Adipose tissue (tissue), 3 donors: ENCODE data around the gene DGKH. TPM values are rescaled to one million over a fixed set of nuclear protein-coding genes. Genes with fewer than 3 reads are reported as not detected.

ENCODE experiments used
- H3K27ac ChIP-seq: one replicate; pipeline ENCODE4 v1.5.1; 2013; ENCODE audit warnings: low read depth, low read length
- WGBS, 3 donors: extraction: QIAGEN DNeasy Blood & Tissue Kit; methylation state at CpG; one replicate each; pipeline ENCODE4 v1.1.7; 2013; 5-methylcytosine and 5-hydroxymethylcytosine counted together
- polyA plus RNA-seq, 3 donors: library from polyadenylated mRNA; stranded (reverse); fragments of 200-250 nt; gene quantifications; one replicate each; pipeline ENCODE4 v1.2.3, GENCODE V29; 2013
- donor health status: healthy with polysubstance abuse.
- donor health status: Bipolar disorder and iron deficiency.
- donor health status: healthy.

Gene DGKH, protein sequence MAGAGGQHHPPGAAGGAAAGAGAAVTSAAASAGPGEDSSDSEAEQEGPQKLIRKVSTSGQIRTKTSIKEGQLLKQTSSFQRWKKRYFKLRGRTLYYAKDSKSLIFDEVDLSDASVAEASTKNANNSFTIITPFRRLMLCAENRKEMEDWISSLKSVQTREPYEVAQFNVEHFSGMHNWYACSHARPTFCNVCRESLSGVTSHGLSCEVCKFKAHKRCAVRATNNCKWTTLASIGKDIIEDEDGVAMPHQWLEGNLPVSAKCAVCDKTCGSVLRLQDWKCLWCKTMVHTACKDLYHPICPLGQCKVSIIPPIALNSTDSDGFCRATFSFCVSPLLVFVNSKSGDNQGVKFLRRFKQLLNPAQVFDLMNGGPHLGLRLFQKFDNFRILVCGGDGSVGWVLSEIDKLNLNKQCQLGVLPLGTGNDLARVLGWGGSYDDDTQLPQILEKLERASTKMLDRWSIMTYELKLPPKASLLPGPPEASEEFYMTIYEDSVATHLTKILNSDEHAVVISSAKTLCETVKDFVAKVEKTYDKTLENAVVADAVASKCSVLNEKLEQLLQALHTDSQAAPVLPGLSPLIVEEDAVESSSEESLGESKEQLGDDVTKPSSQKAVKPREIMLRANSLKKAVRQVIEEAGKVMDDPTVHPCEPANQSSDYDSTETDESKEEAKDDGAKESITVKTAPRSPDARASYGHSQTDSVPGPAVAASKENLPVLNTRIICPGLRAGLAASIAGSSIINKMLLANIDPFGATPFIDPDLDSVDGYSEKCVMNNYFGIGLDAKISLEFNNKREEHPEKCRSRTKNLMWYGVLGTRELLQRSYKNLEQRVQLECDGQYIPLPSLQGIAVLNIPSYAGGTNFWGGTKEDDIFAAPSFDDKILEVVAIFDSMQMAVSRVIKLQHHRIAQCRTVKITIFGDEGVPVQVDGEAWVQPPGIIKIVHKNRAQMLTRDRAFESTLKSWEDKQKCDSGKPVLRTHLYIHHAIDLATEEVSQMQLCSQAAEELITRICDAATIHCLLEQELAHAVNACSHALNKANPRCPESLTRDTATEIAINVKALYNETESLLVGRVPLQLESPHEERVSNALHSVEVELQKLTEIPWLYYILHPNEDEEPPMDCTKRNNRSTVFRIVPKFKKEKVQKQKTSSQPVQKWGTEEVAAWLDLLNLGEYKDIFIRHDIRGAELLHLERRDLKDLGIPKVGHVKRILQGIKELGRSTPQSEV
- 1 to 10 TPM in 2 of 3 donors, under 1 TPM in 1; 0.47 to 1.7 (median 1.4) TPM for polyA plus RNA-seq

DNA sequence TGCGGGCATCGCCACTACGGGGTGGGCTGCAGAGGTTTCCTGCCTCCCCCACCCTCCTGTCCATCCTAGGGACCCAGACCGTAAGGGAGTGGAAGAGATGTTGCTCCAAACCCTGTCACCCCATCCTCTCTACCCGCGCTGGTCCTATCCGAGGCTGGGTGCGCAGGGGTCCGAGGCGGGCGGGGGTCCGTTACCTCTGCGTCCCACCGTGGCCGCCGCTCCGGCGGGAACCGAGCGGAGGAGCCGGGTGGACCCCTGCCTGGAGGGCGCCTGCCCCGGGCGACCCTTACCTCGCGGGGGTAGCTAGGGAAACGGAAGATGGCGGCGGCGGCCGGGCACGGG is at the start of gene DGKH:
Gene DGKH (plus strand): TSS at position 307 of the 342 bp plus-strand sequence. CDS start 126 bp downstream, outside the sequence.
- WGBS, 3 donors: 0 to 1% (median 1%) methylated on average over 23 to 32 of the region's 32 CpGs
- no peak within 1 kb of the TSS for H3K27ac ChIP-seq

DNA sequence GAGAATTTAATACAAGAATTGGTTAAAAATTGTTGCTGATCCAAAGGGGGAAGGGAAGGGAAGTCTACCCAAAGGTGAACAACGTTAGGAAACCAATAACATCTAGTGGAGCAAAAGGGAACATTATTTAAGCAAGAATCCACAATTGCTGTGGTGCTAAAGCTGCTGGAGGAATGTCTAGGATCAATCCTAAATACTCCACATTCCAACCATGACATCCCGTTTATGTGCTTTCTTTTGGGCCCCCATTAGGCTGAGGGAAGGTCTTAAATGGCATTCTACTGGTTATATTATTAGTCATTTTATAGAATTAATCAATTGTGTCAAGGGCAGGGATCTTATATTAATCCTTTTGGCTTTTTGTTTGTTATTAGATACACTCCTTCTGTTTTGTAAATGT is 47.6 kb upstream of the DGKH start:
- no peak overlapping the region for H3K27ac ChIP-seq
- WGBS, 3 donors: 54 to 59% (median 58%) methylated on average over 2 of the region's 2 CpGs

DNA sequence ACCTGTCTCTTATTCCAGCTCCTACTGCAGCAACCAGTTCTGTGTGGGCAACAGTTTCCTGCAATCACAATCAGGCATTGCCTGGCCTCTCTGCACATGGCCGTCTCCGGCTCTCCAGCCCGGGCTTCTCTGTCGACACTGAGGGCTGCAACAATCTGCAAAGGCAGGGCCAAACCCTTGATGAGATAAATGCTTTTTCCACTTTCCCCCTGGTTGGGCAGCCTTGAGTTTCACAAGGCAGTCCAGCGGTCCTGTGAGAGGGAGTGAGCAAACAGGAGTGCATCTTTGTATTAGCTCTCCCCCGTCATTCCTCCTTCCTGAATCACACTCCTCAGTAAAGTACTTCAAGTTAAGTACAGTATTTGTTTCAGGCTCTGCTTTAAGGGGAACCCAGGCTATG is 46.9 kb upstream of the DGKH start:
- 34 to 54% (median 52%) methylated on average over 6 of the region's 6 CpGs for WGBS, 3 donors
- H3K27ac ChIP-seq: no peak overlapping the region

DNA sequence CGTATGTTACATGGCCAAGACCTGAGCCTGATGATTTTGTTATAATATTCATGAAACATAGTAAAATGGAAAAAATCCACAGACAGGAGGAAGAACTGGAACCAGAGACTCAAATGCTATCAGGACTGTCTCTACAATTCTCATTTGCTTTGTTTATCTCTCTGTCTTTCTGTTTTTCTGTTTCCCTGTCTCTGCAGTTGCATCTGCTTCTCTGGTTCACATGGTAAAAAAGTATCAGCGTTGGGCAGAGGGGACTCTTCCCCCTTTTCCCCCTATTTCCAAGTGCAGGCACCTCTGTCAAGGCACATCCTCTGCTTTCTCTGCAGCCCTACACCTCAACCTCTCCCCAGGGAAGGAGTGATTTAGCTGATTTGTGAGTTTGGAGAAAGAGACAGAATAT is 46.4 kb upstream of the DGKH start:
- no peak overlapping the region for H3K27ac ChIP-seq
- WGBS, 3 donors: 63 to 83% (median 68%) methylated on average over 2 of the region's 2 CpGs

DNA sequence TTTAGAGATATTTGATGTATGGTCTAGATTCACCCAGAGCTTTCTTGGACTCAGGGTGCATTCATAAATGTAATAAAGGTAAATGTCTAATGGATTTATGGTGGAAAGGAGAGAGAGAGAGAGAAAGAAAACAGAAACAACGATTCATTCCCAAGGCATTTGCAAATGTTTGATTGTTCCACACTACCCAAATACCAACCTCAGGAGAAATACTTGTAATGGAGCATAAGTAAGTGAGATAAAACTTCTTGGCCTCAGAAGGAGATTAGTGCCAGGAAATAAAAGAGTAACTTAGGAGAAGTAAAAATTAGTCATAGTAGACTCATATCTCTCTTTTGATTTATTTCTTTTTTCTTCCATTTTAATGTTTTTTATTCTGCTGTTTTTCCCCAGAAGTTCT is 40.6 kb upstream of the DGKH start:
- WGBS, 3 donors: 50 to 55% (median 51%) methylated on average over 1 of the region's 1 CpG

DNA sequence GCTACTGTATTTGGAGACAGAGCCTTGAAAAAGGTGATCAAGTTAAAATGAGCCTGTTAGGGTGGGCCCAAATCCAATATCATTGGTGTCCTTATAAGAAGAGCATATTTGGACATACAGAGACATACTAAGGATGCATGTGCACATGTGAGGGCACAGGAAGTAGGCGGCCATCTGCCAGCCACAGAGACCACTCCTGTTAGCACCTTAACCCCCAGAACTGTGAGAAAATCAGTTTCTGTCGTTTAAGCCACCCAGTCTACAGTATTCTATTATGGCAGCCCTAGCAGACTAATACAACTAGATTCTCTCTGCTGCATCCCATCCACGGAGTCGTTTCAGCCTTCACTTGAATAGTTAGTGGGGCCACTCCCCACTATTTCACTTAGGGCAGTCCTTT is 39.4 kb upstream of the DGKH start:
- H3K27ac ChIP-seq: no peak overlapping the region
- 90 to 95% (median 92%) methylated on average over 4 of the region's 4 CpGs for WGBS, 3 donors

More for the DNA sequence above, 40.6 kb upstream of the DGKH start:
- no peak overlapping the region for H3K27ac ChIP-seq

DNA sequence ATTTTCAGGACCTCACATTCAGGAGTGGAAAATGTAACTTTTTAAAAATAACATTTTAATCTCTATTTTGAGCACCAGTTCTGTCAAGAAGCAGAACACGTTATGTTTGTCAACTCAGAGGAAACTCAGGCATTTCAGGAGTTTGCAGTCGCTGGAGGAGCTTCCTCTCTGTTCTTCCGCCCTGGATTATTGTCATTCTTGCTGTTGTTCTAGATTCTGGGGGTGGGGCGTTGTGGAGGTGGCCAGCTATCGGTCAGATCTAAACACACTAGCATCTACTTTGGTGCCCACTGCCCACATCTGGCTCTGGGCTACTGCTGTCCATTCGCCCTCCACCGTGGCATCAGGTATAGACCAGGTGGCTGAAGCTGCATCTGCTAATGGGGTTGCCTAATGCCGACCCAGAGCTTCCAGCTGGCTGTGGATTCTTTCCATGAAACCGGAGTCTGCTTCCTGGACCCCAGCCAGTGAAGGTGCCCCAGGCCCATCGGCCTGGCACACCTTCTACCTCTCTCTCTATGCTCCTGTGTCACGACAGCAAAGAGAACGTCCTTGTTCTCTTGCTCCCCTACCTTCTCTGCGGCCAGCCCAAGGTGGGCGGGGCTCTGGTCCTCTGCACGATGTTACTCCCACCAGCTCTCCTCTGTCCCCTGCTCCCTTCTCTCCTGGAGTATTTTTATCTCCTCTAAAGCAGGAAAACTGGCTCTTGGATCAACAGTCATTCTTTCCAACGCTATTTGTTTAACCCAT is 36.7 kb upstream of the DGKH start:
- H3K27ac ChIP-seq: no peak overlapping the region
- WGBS, 3 donors: 37 to 49% (median 48%) methylated on average over 16 of the region's 16 CpGs

DNA sequence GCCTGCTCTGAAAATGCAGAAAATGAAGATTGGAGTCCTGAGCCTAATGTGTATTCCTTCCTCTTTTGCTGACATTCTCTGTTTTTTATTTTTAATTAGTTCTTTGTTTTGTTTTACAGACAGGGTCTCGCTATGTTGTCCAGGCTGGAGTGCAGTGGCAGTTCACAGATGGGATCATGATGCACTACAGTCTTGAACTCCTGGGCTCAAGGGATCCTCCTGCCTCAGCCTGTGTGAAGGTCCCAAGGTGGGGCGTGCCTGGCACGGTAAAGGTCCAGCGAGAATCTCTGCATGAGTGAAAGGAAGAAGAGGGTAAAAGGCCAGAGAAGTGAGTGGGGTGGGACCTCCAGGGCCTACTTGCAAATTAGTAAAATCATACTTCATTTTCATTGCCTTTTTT is 34.3 kb upstream of the DGKH start:
- WGBS, 3 donors: 94 to 97% (median 97%) methylated on average over 4 of the region's 4 CpGs
- H3K27ac ChIP-seq: no peak overlapping the region

DNA sequence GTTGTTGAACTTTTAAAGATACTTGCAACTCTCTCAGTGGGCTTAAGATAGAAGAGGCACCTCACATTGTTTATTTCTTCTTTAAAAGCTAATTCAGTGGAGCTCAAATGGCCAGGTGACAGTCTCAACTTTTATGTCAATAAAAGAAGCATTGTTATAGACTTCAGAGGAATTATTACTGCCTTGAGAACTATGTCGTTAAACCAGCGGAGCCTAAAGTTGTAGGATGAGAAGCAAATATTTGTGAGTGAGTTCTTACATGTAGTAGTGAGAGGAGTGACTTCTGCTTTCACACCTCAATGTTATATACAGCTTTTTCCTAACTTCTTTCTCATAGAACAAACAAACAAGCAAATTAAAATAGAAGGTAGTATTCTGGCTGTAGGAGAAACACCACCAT is 31.2 kb upstream of the DGKH start:
- 40 to 77% (median 60%) methylated on average over 2 of the region's 2 CpGs for WGBS, 3 donors
- H3K27ac ChIP-seq: no peak overlapping the region

DNA sequence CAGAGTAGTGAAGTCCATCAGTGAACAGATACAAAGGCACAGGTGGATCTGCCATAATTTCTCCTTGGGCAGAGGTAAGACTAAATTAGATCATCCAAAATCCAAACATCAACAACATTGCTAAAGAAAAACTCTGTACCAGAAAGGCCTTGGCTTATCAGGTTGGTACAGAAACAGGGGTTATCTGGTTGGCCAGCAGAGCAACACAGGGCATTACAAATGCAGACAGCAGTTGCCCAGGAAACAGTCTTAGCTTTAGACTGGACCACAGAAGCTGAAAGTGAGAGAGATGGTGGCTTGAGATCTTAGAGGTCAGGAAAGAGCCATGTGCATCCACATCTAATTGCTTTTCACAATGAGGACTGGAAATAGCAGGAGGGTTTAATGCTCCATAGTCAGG is 26.6 kb upstream of the DGKH start:
- H3K27ac ChIP-seq: no peak overlapping the region

DNA sequence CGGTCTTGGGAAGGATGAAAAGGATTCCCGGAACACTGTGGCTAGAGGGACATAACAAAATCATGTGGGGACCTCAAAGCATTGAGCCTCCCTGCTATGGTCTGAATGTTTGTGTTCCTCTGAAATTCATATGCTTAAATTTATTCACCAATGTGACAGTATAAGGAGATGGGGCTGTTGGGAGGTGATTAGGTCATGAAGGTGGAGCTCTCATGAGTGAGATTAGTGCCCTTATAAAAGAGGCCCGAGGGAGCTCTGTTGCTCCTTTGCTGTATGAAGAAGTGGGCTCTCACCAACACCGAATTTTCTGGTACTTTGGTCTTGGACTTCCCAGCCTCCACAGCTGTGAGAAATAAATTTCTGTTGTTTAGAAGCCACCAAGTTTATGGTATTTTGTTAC is 26.1 kb upstream of the DGKH start:
- no peak overlapping the region for H3K27ac ChIP-seq
- 81 to 94% (median 87%) methylated on average over 4 of the region's 4 CpGs for WGBS, 3 donors

DNA sequence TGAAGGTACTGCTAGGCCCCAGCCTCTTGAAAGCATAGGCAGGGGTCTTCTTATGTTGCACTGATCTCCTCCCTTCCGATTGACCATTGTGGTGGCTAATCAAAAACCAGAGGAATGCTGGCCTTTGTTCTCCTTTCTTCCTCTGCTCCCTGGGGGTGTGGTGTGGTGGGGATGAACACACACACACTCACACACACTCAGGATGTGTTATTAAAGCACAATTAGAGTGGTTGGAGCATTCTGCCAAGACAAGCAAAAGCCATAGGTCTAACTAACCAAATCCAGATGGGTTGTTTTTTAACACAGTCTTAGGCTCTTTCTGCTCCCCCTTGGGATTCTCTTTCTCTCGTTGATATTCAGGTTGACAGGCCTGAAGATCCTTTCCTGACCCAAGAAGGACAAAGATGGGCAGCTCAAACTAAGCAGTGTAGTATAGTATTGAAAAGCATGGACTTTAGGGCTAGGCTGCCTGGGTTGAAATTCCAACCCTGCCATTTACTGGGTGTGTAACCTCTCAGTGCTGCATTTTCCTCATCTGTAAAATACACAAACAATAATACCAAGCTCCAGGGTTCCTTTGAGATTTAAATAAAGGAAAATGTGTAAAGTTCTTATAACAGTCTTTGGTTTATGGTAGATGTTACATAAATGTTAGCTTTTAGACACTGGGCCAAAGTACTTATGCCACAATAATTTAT is 25.5 kb upstream of the DGKH start:
- H3K27ac ChIP-seq: no peak overlapping the region
- WGBS, 3 donors: 77 to 86% (median 85%) methylated on average over 2 of the region's 2 CpGs

DNA sequence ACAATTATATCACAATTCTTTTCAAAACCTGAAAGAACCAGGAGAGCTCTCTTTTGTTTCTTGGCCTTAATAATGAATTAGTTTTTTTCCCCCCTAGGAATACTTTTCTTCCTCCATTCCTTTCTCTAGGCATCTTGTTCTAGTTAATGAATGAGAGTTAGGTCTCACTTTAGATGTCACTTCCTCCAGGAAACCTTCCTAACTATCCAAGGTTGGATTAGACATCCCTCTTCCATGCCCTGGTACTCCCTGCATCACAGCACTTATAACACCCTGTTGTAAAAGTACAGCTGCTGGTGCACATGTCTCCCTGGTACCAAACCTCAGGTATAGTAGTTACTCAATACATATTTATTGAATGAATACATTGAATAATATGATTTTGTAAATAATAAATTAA is 21.2 kb upstream of the DGKH start:
- H3K27ac ChIP-seq: no peak overlapping the region

DNA sequence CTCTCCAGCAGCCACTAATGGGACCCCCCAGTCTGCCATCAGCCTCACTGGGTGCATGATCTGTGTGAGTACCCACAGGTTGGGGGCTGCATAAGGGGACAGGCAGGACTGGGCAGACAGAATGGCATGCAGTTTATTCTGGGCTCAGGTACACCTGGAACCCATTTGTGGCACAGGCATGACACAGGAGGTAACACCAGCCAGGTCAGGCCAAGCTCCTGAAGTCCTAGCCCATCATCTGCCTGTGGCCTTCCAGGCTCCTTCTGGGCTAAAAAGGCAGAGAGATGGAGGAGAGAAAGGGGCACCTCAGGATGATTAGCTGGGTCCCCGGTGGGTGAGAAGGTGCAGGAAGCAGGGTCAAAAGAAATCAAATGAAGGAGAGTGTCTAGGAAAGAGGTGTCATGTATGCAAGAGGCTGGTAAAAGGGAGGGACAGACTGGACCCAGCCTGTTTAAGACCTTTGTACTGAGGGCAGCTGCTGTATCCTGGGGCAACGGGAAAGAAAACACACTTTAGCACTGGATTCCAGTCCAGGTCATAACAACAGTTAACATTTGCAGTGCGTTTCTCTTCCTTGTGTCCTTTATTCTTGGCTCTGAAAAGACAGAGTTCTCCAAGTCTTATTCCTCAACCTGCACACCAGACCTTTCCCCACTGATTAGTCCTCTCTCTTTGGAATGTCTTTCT is 20.2 kb upstream of the DGKH start:
- no peak overlapping the region for H3K27ac ChIP-seq
- 23 to 63% (median 62%) methylated on average over 3 of the region's 3 CpGs for WGBS, 3 donors

DNA sequence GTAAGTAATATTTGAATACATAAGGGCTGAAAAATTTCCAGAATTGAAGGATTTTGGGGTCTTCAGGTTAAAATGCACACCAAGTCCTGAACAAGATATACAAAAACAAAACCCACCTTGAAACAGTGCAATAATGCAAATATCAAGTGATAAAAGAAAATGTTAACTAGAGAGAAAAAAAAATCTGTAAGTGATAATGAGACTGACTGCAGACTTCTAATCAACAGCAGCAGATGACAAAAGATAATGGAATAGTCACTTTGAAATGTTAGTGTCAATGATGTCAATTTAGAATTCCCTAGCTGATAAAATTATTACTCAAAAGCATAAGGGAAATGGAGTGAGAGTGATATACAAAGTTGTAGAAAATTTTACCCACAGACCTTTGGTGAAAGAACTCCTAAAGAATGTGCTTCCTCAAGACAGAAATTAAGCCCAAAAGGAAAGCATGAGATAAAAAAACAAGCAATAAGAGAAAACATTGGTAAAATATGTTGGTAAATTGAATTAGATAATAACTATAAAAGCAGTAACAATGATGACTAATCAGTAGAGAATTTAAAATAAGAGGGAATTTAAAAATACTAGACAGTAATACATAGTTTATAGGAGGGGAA is 12.4 kb upstream of the DGKH start:
- H3K27ac ChIP-seq: no peak overlapping the region

DNA sequence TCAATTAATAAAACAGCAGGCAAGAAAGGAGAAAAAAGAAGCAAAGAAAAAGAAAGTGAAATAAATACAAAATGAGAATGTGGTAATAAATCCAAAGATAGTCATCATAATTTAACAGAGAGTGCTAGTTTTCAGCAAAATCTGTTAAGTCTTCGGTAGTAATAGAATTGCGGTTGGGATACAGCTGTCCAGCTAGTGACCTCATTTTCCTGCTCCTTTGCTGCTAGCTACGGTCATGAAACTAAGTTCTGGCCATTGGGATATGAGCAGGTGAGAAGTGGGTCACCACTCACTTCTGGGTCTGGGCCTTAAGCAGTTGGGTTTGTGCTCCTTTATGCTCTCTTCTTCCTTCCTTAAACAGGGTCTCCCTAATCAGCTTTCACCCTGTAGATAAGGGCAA is 11.7 kb upstream of the DGKH start:
- H3K27ac ChIP-seq: no peak overlapping the region
- WGBS, 3 donors: 93 to 97% (median 94%) methylated on average over 3 of the region's 3 CpGs
